NCI-H1105 (cell line): ENCODE results near the gene TRPV3.
"Not testable (repeated sequence)": the region's sequence is repeated elsewhere in the genome, so short reads cannot be mapped to it uniquely, and the experiment has no call there.

Source experiments
- DNase-seq: peaks from one replicate; lab custom pipeline; 2025; lab: John Stamatoyannopoulos, UW

TRPV3 gene

GRCh38 chr17:3472137-3472536, 85.5 kb downstream of the TRPV3 start:
- no peak for DNase-seq

GRCh38 chr17:3471599-3471998, 86.0 kb downstream of the TRPV3 start, which contains the start of gene SPATA22:
SPATA22 (minus strand) TSS chr17:3471819; CDS start chr17:3469325, 2,494 bp downstream.
- no peak for DNase-seq

GRCh38 chr17:3469529-3469928, 88.1 kb downstream of the TRPV3 start:
- no peak for DNase-seq

- not testable (repeated sequence) for DNase-seq
Measured at GRCh38 chr17:3466355-3466754, 91.3 kb downstream of the TRPV3 start.
